Stimulated activated naive B cell treated with anti-CD40 and anti-IgM and Interleukin-4, amounts not matched to agents 10 μg/mL and 1 μg/mL and 100 μg/mL, for 72 hours (primary cell): ENCODE measurements around the gene ROBO3.

Experiments used
- ATAC-seq, 2 donors: fragments of 150-1000 bp; cut with Tn5 transposase; replicated peaks; 2 replicates each; pipeline ENCODE4 v1.10.0; 2021; ENCODE audit warnings: moderate library complexity in 1 of 2
- DNase-seq: peaks from one replicate; pipeline ENCODE4 v3.0.0; 2021
- H3K27ac Mint-ChIP-seq: one replicate; pipeline ENCODE4 v1.8.0; 2022; ENCODE audit warnings: mild to moderate bottlenecking, mixed read lengths
- H3K27me3 Mint-ChIP-seq, 2 donors: one replicate each; pipeline ENCODE4 v1.8.0; 2022; ENCODE audit warnings: mixed read lengths in 2 of 2
- H3K36me3 Mint-ChIP-seq, 2 donors: one replicate each; pipeline ENCODE4 v1.8.0; 2022; ENCODE audit warnings: mixed read lengths in 2 of 2, mild to moderate bottlenecking in 1 of 2
- H3K4me1 Mint-ChIP-seq, 2 donors: one replicate each; pipeline ENCODE4 v1.8.0; 2022; ENCODE audit warnings: mixed read lengths in 2 of 2, mild to moderate bottlenecking in 1 of 2
- H3K4me3 Mint-ChIP-seq, 2 donors: one replicate each; pipeline ENCODE4 v1.8.0; 2022; ENCODE audit warnings: mild to moderate bottlenecking in 2 of 2, mixed read lengths in 2 of 2, moderate library complexity in 1 of 2
- H3K9me3 Mint-ChIP-seq, 2 donors: one replicate each; pipeline ENCODE4 v1.8.0; 2022; ENCODE audit warnings: mixed read lengths in 2 of 2, mild to moderate bottlenecking in 1 of 2

ROBO3 gene

DNA sequence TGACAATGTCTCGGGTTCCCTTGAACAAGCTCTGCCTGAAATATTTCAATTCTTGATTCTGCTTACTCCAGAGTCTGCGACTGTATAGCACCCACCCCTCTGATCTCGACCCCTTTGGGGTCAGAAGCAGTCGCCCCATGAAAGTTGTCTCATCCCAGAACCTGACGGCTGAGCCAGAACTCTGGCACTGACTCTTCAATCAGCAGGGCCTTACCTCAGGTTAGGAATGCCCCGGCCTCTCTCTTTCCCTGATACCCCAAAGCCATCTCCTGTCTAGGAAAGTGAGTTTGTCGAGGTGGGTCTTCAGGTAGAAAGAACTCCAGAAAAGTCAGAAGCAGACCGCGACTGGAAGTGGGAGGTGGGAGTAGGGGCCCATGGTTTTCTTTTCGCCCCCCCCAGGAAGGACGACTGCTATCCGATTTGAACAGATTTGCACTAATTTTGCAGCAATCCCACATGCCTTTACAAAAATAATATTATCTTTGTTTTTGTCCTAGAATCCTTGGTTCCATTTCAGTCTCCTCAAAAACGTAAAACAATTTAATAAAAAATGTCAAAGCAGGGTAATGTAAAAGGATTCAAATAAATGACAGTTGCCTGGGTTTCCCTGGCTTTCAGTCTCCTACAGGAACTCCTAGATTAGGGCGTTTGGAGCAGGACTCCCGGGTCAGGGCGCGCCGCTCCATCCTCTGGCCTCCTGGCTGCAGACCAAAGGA is 898 bp upstream of the ROBO3 start:
- Mint-ChIP-seq H3K4me1 (peaks cover 21 to 57% of the 10 kb centered on the region in 2 donors), H3K4me3 (no peak overlapping the region), H3K36me3 (peaks cover 0 to 4% of the 10 kb centered on the region in 2 donors), H3K9me3 (peaks cover 0 to 2% of the 10 kb centered on the region in 2 donors), H3K27ac (no peak overlapping the region), H3K27me3 (peaks cover 71 to 86% of the 10 kb centered on the region in 2 donors)
- no peak for ATAC-seq
- DNase-seq, result no peak

DNA sequence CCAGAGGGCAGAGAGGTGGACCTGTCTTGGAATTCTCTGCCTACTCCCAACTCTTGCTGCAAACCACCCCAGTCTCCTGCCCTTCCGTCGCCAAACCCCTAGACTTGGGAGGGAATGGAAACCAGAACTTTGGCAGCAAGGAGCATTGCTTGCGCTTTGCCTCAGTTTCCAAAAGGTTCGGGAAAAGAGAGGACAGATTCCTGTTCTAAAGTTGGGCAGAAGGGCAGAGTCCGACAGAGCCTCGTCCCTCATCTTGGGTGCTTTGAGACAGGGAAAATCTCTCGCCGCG is 396 bp upstream of the ROBO3 start:
- ATAC-seq, result no peak

DNA sequence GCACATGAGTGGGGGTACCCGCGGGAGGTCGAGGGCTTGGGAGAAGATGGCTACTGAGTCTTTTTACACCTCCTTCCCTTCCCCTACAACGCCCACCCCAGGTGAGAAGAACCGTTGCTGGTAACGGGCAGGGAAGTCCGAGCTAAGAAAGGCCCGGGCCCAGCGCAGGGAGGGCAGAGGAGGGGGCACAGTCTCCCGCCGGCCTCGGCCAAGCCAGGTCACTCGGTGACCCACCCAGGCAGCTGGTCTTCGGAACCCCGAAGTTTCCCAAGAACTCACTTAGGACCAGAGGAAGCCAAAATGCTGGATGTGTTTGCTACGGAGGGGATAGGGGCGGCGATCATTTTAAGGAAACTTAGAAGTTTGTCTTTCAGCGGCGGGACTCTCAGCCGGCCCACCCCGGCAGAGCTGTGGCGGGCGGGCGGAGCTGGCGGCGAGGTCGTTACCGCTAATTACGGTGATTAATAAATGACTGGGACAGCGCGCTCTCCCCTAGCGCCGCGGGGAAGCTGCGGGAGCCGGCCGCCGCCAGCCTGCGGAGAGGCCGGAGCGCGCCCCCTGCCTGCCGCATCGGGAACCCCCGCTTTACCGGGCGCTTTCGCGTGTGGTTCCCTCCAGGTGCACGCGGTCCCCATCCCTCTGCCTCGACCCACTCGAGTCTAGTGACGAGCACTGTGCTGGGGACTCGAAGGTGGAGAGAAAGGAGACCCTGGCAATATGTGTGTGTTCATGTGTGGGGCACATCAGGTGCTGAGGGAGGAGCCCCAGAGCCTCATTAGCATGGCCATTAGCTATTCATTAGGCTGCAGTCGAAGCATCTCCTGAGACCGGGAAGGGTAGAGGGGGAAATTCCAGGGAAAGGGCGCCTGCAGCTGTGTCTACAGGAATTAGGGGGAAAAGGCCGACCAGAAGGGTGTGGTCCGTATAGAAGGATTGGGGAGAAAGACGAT is 945 bp downstream of the ROBO3 start:
- H3K4me3 Mint-ChIP-seq, result peak overlapping the region; percentile 18 to 47
- peak in 1 of 2 donors; percentile 42 for ATAC-seq
- no peak for DNase-seq

More for the DNA sequence above, 396 bp upstream of the ROBO3 start:
- Mint-ChIP-seq H3K27ac (no peak overlapping the region), H3K9me3 (peaks cover 0 to 4% of the 10 kb centered on the region in 2 donors), H3K27me3 (peaks cover 76 to 88% of the 10 kb centered on the region in 2 donors), H3K4me3 (no peak overlapping the region), H3K4me1 (peaks cover 24 to 60% of the 10 kb centered on the region in 2 donors), H3K36me3 (peaks cover 0 to 4% of the 10 kb centered on the region in 2 donors)
- DNase-seq, result no peak

DNA sequence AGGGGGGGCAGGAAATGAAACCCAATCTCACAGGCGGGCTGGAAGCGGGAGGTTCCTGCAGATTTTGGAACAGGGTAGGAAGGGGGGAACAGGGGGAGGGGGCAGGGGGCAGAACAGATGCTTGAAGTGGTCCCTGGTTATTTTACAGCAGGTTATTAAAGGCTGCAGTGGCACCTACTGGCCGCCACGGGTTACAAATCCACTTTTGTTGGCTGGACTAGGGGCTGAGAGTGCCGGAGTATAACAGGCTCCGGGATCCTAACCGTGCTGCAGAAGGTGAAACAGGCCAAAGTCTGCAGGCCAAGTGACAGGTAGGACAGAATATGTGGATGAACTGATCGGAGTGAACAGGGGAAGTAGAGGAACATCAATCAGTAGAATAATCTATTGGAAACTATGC is 2.5 kb downstream of the ROBO3 start:
- Mint-ChIP-seq H3K27ac (peak overlapping the region; percentile 32), H3K9me3 (peaks cover 0 to 4% of the 10 kb centered on the region in 2 donors), H3K36me3 (peaks cover 0 to 4% of the 10 kb centered on the region in 2 donors), H3K4me1 (peaks cover 24 to 59% of the 10 kb centered on the region in 2 donors), H3K4me3 (peak overlapping the region in 1 of 2 donors; percentile 8), H3K27me3 (peaks cover 79 to 84% of the 10 kb centered on the region in 2 donors)
- ATAC-seq (peak in 1 of 2 donors; percentile 55), DNase-seq (no peak)

More for the DNA sequence above, 945 bp downstream of the ROBO3 start:
- peaks cover 82 to 91% of the 10 kb centered on the region in 2 donors for H3K27me3 Mint-ChIP-seq
- H3K9me3 Mint-ChIP-seq, result peaks cover 0 to 4% of the 10 kb centered on the region in 2 donors
- peaks cover 0 to 4% of the 10 kb centered on the region in 2 donors for H3K36me3 Mint-ChIP-seq
- H3K27ac Mint-ChIP-seq, result peak overlapping the region; percentile 79
- H3K4me1 Mint-ChIP-seq, result peaks cover 25 to 60% of the 10 kb centered on the region in 2 donors

DNA sequence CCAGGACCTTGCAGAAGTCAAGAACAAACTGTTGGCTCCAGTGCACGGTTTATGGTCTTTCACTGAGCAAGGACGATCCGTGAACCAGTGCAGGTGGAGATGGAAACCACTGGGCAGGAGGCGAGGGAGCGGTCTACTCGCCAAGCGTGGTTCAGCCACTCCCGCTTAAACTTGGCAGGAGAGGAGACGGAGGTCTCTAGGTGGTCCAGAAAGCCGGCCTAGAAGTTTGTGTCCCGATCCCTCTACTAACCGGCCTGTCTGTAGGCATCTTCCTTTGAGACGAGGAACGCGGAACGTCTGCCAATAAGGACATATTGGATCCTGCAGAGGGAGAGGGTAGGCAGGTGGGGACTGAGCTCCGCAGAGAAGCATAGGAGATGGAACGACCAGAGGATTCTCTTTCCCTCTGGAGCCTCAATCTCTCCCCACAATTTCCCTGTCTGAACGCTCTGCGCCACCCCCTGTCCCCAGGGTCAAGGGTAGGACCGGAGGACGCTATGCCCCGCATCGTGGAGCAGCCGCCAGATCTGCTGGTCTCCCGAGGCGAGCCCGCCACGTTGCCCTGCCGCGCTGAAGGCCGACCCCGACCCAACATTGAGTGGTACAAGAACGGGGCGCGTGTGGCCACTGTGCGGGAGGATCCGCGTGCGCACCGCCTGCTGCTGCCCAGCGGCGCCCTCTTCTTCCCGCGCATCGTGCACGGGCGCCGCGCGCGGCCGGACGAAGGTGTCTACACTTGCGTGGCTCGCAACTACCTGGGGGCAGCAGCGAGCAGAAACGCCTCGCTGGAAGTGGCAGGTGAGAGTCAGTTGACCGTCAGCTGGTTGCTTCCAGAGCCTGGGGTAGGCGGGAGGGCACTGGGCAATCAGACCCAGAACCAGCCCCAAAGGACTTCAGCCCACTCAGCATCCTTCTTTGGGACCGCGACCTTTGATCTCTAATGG is 3.4 kb downstream of the ROBO3 start:
- H3K4me1 Mint-ChIP-seq, result peaks cover 19 to 50% of the 10 kb centered on the region in 2 donors
- H3K4me3 Mint-ChIP-seq, result peak overlapping the region; percentile 8 to 36
- ATAC-seq (no peak), DNase-seq (no peak)
- H3K27me3 Mint-ChIP-seq, result peaks cover 79 to 84% of the 10 kb centered on the region in 2 donors
- peaks cover 0 to 4% of the 10 kb centered on the region in 2 donors for H3K9me3 Mint-ChIP-seq
- H3K27ac Mint-ChIP-seq, result no peak overlapping the region
- H3K36me3 Mint-ChIP-seq, result peaks cover 0 to 4% of the 10 kb centered on the region in 2 donors

DNA sequence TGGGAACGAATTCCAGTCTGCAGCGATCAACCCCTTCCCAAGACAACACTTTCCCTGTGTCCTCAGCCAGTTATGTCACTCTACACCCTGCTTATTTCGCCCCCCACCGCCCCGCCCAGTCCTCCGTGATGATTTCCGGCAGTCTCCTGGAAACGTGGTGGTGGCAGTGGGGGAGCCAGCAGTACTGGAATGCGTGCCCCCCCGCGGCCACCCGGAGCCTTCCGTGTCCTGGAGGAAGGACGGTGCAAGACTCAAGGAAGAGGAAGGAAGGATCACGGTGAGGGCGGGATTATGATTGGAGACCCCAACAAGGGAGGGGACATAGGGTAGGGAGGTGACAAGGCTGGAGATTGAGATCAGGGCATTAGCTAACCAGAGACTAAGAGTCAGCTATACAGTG is 4.1 kb downstream of the ROBO3 start:
- peaks cover 0 to 4% of the 10 kb centered on the region in 2 donors for H3K9me3 Mint-ChIP-seq

DNA sequence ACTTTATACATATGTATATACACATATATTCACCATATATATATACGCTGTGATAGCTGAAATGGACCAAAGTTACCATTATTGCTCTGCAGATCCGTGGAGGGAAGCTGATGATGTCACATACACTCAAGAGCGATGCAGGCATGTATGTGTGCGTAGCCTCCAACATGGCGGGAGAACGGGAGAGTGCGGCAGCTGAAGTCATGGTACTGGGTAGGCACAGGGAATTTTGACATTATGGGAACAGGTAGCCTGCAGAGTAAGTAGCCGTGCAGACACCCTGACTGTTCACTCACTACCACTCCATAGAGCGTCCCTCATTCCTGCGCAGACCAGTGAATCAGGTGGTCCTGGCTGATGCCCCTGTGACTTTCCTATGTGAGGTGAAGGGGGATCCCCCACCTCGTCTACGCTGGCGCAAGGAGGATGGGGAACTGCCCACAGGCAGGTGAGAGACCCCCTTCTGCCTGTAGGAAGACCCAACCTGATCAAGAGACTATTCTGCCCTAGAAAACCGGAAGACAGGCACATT is 4.7 kb downstream of the ROBO3 start:
- Mint-ChIP-seq H3K9me3 (peaks cover 0 to 4% of the 10 kb centered on the region in 2 donors), H3K27me3 (peaks cover 85 to 88% of the 10 kb centered on the region in 2 donors), H3K36me3 (peaks cover 0 to 4% of the 10 kb centered on the region in 2 donors), H3K4me3 (no peak overlapping the region), H3K4me1 (peaks cover 18 to 43% of the 10 kb centered on the region in 2 donors), H3K27ac (peak overlapping the region; percentile 39)
- ATAC-seq, result no peak
- DNase-seq, result no peak

More for the DNA sequence above, 4.1 kb downstream of the ROBO3 start:
- H3K36me3 Mint-ChIP-seq, result peaks cover 0 to 4% of the 10 kb centered on the region in 2 donors
- ATAC-seq, result no peak
- no peak for DNase-seq
- no peak overlapping the region for H3K4me3 Mint-ChIP-seq
- peaks cover 18 to 44% of the 10 kb centered on the region in 2 donors for H3K4me1 Mint-ChIP-seq
- H3K27me3 Mint-ChIP-seq, result peaks cover 79 to 83% of the 10 kb centered on the region in 2 donors
- no peak overlapping the region for H3K27ac Mint-ChIP-seq

DNA sequence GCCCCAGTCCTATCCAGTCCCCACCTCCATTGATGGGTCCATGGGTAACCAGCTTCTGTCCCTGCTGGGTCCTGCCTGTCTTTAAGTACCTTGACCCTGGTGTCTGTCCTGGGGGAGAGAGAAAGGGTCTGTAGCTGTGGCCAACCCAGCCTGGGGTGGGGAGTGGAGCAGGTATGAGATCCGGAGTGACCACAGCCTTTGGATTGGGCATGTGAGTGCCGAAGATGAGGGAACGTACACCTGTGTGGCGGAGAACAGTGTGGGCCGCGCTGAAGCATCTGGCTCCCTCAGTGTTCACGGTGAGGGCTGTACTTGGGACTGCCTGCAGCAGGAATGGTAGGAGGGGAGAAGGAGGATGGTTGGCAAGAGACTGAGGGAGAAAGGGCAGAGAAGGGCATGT is 5.2 kb downstream of the ROBO3 start:
- H3K4me1 Mint-ChIP-seq, result peaks cover 19 to 40% of the 10 kb centered on the region in 2 donors
- H3K4me3 Mint-ChIP-seq, result no peak overlapping the region
- H3K9me3 Mint-ChIP-seq, result peaks cover 0 to 4% of the 10 kb centered on the region in 2 donors
- peaks cover 90 to 91% of the 10 kb centered on the region in 2 donors for H3K27me3 Mint-ChIP-seq
- peaks cover 0 to 4% of the 10 kb centered on the region in 2 donors for H3K36me3 Mint-ChIP-seq
- no peak for DNase-seq
- H3K27ac Mint-ChIP-seq, result no peak overlapping the region
- no peak for ATAC-seq

DNA sequence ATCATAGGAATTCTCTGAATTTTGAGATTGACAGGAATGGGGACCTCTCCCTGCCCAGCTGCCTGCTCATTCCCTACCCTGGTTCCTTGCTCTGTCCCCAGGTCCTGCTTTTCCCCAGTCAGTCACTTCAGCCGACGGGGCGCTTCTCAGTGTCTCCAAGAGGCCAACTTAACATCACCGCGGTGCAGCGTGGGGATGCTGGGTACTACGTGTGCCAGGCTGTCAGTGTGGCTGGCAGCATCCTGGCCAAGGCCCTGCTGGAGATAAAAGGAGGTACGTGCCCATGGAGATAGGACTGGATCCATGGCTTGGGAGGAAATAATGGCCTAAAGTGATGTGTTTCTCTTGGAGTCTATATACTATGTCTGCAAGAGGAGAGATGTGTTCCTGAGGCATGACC is 7.0 kb downstream of the ROBO3 start:
- peaks cover 19 to 41% of the 10 kb centered on the region in 2 donors for H3K4me1 Mint-ChIP-seq
- DNase-seq, result no peak
- peaks cover 85 to 86% of the 10 kb centered on the region in 2 donors for H3K27me3 Mint-ChIP-seq
- H3K36me3 Mint-ChIP-seq, result no peaks in the 10 kb centered on the region
- no peak overlapping the region for H3K4me3 Mint-ChIP-seq
- H3K9me3 Mint-ChIP-seq, result peaks cover 0 to 1% of the 10 kb centered on the region in 2 donors
- no peak overlapping the region for H3K27ac Mint-ChIP-seq
- no peak for ATAC-seq

DNA sequence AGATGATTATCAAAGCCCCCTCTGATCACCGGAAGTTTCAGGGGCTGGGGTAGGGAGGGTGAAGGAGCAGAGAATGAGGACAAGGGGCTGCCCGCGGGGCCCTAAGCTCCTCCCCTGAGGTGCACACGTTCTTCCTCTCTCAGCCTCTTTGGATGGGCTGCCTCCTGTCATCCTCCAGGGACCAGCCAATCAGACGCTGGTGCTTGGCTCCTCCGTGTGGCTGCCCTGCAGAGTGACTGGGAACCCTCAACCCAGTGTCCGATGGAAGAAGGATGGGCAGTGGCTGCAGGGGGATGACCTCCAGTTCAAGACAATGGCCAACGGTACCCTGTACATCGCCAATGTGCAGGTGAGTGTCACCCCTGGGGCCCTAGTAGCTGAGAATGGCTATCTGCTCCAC is 7.5 kb downstream of the ROBO3 start:
- Mint-ChIP-seq H3K27ac (no peak overlapping the region), H3K4me1 (peaks cover 22 to 41% of the 10 kb centered on the region in 2 donors), H3K9me3 (peaks cover 0 to 1% of the 10 kb centered on the region in 2 donors), H3K36me3 (no peaks in the 10 kb centered on the region), H3K4me3 (no peak overlapping the region), H3K27me3 (peaks cover 85 to 86% of the 10 kb centered on the region in 2 donors)
- DNase-seq (no peak), ATAC-seq (no peak)

DNA sequence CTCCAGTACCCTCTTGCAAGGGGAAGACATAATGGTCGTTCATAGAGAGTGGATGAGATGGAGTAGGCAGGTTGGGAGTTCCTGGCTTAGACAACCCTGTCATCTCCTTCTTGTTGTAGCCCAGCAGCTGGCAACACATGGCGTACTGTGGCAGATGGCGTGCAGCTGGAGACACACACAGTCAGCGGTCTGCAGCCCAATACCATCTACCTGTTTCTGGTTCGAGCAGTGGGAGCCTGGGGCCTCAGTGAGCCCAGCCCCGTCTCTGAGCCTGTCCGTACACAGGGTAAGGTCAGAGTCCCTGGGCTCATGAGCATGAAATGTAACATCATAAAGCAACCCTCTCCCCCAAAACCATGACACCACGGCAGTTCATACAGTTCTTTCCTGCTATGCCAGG is 8.7 kb downstream of the ROBO3 start:
- Mint-ChIP-seq H3K27ac (no peak overlapping the region), H3K4me3 (no peak overlapping the region), H3K9me3 (peaks cover 0 to 1% of the 10 kb centered on the region in 2 donors), H3K36me3 (no peaks in the 10 kb centered on the region), H3K27me3 (peaks cover 85 to 86% of the 10 kb centered on the region in 2 donors), H3K4me1 (peaks cover 19 to 31% of the 10 kb centered on the region in 2 donors)
- DNase-seq (no peak), ATAC-seq (no peak)

DNA sequence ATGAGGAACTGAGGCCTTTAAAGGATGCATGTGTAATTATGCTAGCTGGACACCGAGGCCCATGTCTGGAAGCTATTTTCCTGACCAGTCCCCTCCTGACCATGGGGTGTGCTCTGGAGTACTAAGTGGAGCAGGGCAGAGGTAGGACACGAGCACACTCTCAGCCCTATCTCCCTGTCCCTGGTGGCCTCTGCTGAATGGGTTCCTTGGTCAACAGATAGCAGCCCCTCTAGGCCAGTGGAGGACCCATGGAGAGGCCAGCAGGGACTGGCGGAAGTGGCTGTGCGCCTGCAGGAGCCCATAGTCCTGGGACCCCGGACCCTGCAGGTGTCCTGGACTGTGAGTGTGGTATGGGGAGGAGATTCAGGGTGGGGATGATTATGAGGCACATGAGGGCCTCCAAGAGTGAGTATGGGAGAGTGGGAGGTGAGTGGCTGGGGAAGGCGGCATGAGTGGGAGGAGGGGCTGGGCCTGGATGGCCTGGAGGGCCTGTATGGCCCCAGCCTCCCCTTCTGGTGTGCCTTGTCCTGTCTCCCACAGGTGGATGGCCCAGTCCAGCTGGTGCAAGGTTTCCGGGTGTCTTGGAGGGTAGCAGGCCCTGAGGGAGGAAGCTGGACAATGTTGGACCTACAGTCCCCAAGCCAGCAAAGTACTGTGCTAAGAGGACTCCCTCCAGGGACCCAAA is 9.5 kb downstream of the ROBO3 start:
- DNase-seq (no peak), ATAC-seq (no peak)
- peaks cover 85 to 86% of the 10 kb centered on the region in 2 donors for H3K27me3 Mint-ChIP-seq
- peak overlapping the region in 1 of 2 donors; percentile 8 for H3K4me3 Mint-ChIP-seq
- no peaks in the 10 kb centered on the region for H3K9me3 Mint-ChIP-seq
- no peaks in the 10 kb centered on the region for H3K36me3 Mint-ChIP-seq
- H3K27ac Mint-ChIP-seq, result no peak overlapping the region
- peaks cover 16 to 25% of the 10 kb centered on the region in 2 donors for H3K4me1 Mint-ChIP-seq

DNA sequence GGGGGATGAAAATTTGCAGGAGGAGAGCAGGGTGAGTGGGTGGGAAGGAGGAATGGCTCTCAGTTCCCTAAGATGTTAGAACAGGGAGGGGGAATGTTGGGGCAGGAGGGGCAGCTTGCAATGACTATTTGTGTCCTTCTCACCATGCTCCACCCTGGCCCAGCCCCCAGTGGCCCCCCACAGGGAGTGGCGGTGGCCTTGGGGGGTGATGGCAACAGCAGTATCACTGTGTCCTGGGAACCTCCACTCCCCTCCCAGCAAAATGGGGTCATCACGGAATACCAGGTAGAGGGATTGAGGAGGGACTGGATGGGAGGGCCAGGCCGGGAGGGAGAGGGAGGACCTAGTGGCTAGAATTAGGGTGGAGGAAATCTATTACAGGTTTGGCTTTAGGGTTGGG is 10.2 kb downstream of the ROBO3 start:
- peaks cover 14 to 25% of the 10 kb centered on the region in 2 donors for H3K4me1 Mint-ChIP-seq
- peaks cover 83 to 84% of the 10 kb centered on the region in 2 donors for H3K27me3 Mint-ChIP-seq
- no peak overlapping the region for H3K27ac Mint-ChIP-seq
- DNase-seq (no peak), ATAC-seq (no peak)
- no peaks in the 10 kb centered on the region for H3K36me3 Mint-ChIP-seq
- H3K4me3 Mint-ChIP-seq, result peak overlapping the region; percentile 61 to 65
- H3K9me3 Mint-ChIP-seq, result no peaks in the 10 kb centered on the region
